ENCODE measurements around the gene SPPL2B.

DNA sequence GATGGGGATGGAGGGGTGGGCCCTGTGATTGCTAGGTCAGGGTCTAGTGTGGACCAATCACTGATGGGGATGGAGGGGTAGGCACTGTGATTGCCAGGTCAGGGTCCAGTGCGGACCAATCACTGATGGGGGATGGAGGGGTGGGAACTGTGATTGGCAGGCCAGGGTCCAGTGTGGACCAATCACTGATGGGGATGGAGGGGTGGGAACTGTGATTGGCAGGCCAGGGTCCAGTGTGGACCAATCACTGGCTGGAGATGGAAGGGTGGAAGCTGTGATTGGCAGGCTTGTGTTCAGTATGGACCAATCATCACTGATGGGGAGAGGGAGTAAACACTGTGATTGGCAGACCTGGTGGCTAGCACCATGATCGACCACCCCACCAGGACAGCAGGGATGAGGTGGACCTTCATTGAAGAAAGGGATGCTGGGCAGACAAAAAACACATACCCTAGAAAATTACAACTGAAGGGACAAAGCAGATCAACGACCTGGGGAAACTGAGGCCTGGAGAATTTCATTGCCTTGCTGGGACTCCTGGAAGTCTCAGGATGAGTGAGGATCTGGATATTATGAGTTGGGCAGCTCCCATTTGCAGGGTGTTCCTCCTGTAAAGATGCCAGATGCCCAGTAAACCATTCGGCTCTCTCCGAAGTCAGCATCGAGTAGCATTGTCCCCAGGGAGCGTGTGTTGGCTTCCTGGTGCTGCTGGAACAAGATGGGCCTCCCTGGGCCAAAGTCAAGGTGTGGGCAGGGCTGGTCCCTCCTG is 47.1 kb downstream of the SPPL2B start:
- TF ChIP-seq, protein P1, sequence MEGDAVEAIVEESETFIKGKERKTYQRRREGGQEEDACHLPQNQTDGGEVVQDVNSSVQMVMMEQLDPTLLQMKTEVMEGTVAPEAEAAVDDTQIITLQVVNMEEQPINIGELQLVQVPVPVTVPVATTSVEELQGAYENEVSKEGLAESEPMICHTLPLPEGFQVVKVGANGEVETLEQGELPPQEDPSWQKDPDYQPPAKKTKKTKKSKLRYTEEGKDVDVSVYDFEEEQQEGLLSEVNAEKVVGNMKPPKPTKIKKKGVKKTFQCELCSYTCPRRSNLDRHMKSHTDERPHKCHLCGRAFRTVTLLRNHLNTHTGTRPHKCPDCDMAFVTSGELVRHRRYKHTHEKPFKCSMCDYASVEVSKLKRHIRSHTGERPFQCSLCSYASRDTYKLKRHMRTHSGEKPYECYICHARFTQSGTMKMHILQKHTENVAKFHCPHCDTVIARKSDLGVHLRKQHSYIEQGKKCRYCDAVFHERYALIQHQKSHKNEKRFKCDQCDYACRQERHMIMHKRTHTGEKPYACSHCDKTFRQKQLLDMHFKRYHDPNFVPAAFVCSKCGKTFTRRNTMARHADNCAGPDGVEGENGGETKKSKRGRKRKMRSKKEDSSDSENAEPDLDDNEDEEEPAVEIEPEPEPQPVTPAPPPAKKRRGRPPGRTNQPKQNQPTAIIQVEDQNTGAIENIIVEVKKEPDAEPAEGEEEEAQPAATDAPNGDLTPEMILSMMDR (IDR thresholded peaks at IDR 0.05): no peak
- no peak for TF ChIP-seq POLR2A (IDR thresholded peaks at IDR 0.05)
